H9 (cell line): ENCODE measurements around the gene LRPPRC. TPM values are rescaled to one million over a fixed set of nuclear protein-coding genes. Genes with fewer than 3 reads are reported as not detected.
A peak's percentile ranks its signal among the peaks of the same experiment; 100 is the strongest.

ENCODE experiments used
- DNase-seq: peaks from one replicate; pipeline ENCODE4 v3.0.0-alpha.2; 2017
- H2AFZ ChIP-seq: one replicate; pipeline ENCODE4 v1.6.1; 2013; ENCODE audit warnings: mild to moderate bottlenecking, low read length, control low read depth, moderate library complexity
- H2AK5ac ChIP-seq: 2 replicates; pipeline ENCODE4 v1.6.1; 2013; ENCODE audit warnings: low read length, control low read depth, mixed read lengths; ENCODE audit not compliant: insufficient read length
- H2BK120ac ChIP-seq: one replicate; pipeline ENCODE4 v1.6.1; 2013; ENCODE audit warnings: low read depth, mild to moderate bottlenecking, low read length, control low read depth, inconsistent platforms; ENCODE audit not compliant: poor library complexity, severe bottlenecking
- H2BK12ac ChIP-seq: 2 replicates; pipeline ENCODE4 v1.6.1; 2013; ENCODE audit warnings: low read length, control low read depth, mixed read lengths, low read depth; ENCODE audit not compliant: insufficient read length
- H2BK15ac ChIP-seq: 2 replicates; pipeline ENCODE4 v1.6.1; 2013; ENCODE audit warnings: low read depth, low read length, control low read depth
- H2BK20ac ChIP-seq: one replicate; pipeline ENCODE4 v1.6.1; 2013; ENCODE audit warnings: low read depth, mild to moderate bottlenecking, low read length, control low read depth, inconsistent platforms; ENCODE audit not compliant: poor library complexity, severe bottlenecking
- H2BK5ac ChIP-seq: 2 replicates; pipeline ENCODE4 v1.6.1; 2013; ENCODE audit warnings: low read length, control low read depth, mixed read lengths; ENCODE audit not compliant: insufficient read length
- H3K14ac ChIP-seq: 2 replicates; pipeline ENCODE4 v1.6.1; 2013; ENCODE audit warnings: low read length, control low read depth; ENCODE audit not compliant: insufficient read depth
- H3K18ac ChIP-seq: 2 replicates; pipeline ENCODE4 v1.6.1; 2013; ENCODE audit warnings: low read depth, mild to moderate bottlenecking, mixed read lengths, low read length, control low read depth; ENCODE audit not compliant: insufficient read length
- H3K23ac ChIP-seq: 2 replicates; pipeline ENCODE4 v1.6.1; 2013; ENCODE audit warnings: low read length, control low read depth, mixed read lengths, low read depth; ENCODE audit not compliant: insufficient read length
- H3K23me2 ChIP-seq: 2 replicates; pipeline ENCODE4 v1.6.1; 2013; ENCODE audit warnings: low read depth, mild to moderate bottlenecking, mixed read lengths, low read length, control low read depth; ENCODE audit not compliant: insufficient read length, poor library complexity, severe bottlenecking
- H3K27ac ChIP-seq: 2 replicates; pipeline ENCODE4 v1.5.1; 2013; ENCODE audit warnings: low read length, control low read depth, mixed read lengths, low read depth; ENCODE audit not compliant: insufficient read length
- H3K27me3 ChIP-seq: 2 replicates; pipeline ENCODE4 v1.6.1; 2013; ENCODE audit warnings: low read length, control low read depth, inconsistent platforms; ENCODE audit not compliant: insufficient read depth
- H3K4ac ChIP-seq: 2 replicates; pipeline ENCODE4 v1.6.1; 2013; ENCODE audit warnings: low read depth, mild to moderate bottlenecking, control low read depth, inconsistent platforms, low read length, moderate library complexity
- H3K4me1 ChIP-seq: 2 replicates; pipeline ENCODE4 v1.6.1; 2013; ENCODE audit warnings: low read length, control low read depth, inconsistent platforms; ENCODE audit not compliant: insufficient read depth
- H3K4me2 ChIP-seq: 2 replicates; pipeline ENCODE4 v1.6.1; 2013; ENCODE audit warnings: low read length, control low read depth, mixed read lengths; ENCODE audit not compliant: insufficient read length, insufficient read depth
- H3K56ac ChIP-seq: 2 replicates; pipeline ENCODE4 v1.6.1; 2013; ENCODE audit warnings: low read depth, mild to moderate bottlenecking, mixed read lengths, low read length, control low read depth; ENCODE audit not compliant: insufficient read length
- H3K79me1 ChIP-seq: 2 replicates; pipeline ENCODE4 v1.6.1; 2013; ENCODE audit warnings: low read depth, mild to moderate bottlenecking, moderate library complexity, low read length, control low read depth, inconsistent platforms; ENCODE audit not compliant: insufficient read depth, poor library complexity, severe bottlenecking
- H3K79me2 ChIP-seq: 2 replicates; pipeline ENCODE4 v1.6.1; 2013; ENCODE audit warnings: low read length, control low read depth, inconsistent platforms; ENCODE audit not compliant: insufficient read depth
- H3K9ac ChIP-seq: 2 replicates; pipeline ENCODE4 v1.6.1; 2013; ENCODE audit warnings: low read length, control low read depth, mixed read lengths; ENCODE audit not compliant: insufficient read length; ENCODE audit errors: extremely low read depth
- H3K9me3 ChIP-seq: one replicate; pipeline ENCODE4 v1.6.1; 2013; ENCODE audit warnings: low read depth, low read length, inconsistent platforms; ENCODE audit not compliant: control insufficient read depth
- H3T11ph ChIP-seq: one replicate; pipeline ENCODE4 v1.6.1; 2013; ENCODE audit warnings: mild to moderate bottlenecking, low read length, control low read depth, inconsistent platforms
- H4K20me1 ChIP-seq: one replicate; pipeline ENCODE4 v1.6.1; 2013; ENCODE audit not compliant: control insufficient read depth, insufficient read length, insufficient read depth
- H4K5ac ChIP-seq: 2 replicates; pipeline ENCODE4 v1.6.1; 2013; ENCODE audit warnings: low read depth, mild to moderate bottlenecking, mixed read lengths, low read length, control low read depth; ENCODE audit not compliant: insufficient read length
- H4K8ac ChIP-seq: replicated peaks from 2 replicates; pipeline ENCODE4 v1.6.1; 2013; ENCODE audit warnings: low read length, control low read depth, mixed read lengths, low read depth; ENCODE audit not compliant: insufficient read length
- H4K91ac ChIP-seq: 2 replicates; pipeline ENCODE4 v1.6.1; 2013; ENCODE audit warnings: low read depth, mild to moderate bottlenecking, moderate library complexity, mixed read lengths, low read length, control low read depth; ENCODE audit not compliant: insufficient read length
- H3K27ac Mint-ChIP-seq, 3 experiments: 2 replicates in 2 of 3; 3 replicates in 1 of 3; pipeline ENCODE4 v1.8.0; 2020 to 2021; ENCODE audit warnings: mixed read lengths in 3 of 3, mild to moderate bottlenecking in 1 of 3, moderate library complexity in 1 of 3
- H3K27me3 Mint-ChIP-seq: 2 replicates; pipeline ENCODE4 v1.8.0; 2021; ENCODE audit warnings: low read depth, mild to moderate bottlenecking, moderate library complexity, mixed read lengths
- H3K36me3 Mint-ChIP-seq, 3 experiments: 2 replicates in 2 of 3; 3 replicates in 1 of 3; pipeline ENCODE4 v1.8.0; 2020 to 2021; ENCODE audit warnings: low read depth in 3 of 3, mixed read lengths in 3 of 3; ENCODE audit not compliant: insufficient read depth in 1 of 3
- H3K4me1 Mint-ChIP-seq, 2 experiments: 2 replicates each; pipeline ENCODE4 v1.8.0; 2020; ENCODE audit warnings: mixed read lengths in 2 of 2
- H3K4me3 Mint-ChIP-seq, 2 experiments: 2 replicates in 1 of 2; 3 replicates in 1 of 2; pipeline ENCODE4 v1.8.0; 2020 to 2021; ENCODE audit warnings: mild to moderate bottlenecking in 2 of 2, mixed read lengths in 2 of 2, moderate library complexity in 1 of 2
- H3K9me3 Mint-ChIP-seq, 2 experiments: 2 replicates in 1 of 2; 3 replicates in 1 of 2; pipeline ENCODE4 v1.8.0; 2020; ENCODE audit warnings: mild to moderate bottlenecking in 2 of 2, mixed read lengths in 2 of 2, moderate library complexity in 1 of 2
- CTCF ChIP-seq: fragments of 200-600 bp; sonication (generic); conservative IDR thresholded peaks from 3 replicates; pipeline ENCODE4 v1.8.0; 2021; ENCODE audit warnings: antibody characterized with exemption, mild to moderate bottlenecking
- WGBS: extraction: QIAGEN DNeasy Blood & Tissue Kit; methylation state at CpG from one replicate; pipeline ENCODE4 v1.1.7; 2013; ENCODE audit warnings: missing lambda C conversion rate, low lambda C conversion rate, mixed read lengths; ENCODE audit not compliant: insufficient read length; ENCODE audit errors: extremely low coverage; 5-methylcytosine and 5-hydroxymethylcytosine counted together
- total RNA-seq: library from RNA; stranded (reverse); gene quantifications from 2 replicates; pipeline ENCODE4 v1.2.1, GENCODE V29; 2021

LRPPRC gene
- total RNA-seq, 1 experiment from 2014 or later, result 182 TPM

DNA sequence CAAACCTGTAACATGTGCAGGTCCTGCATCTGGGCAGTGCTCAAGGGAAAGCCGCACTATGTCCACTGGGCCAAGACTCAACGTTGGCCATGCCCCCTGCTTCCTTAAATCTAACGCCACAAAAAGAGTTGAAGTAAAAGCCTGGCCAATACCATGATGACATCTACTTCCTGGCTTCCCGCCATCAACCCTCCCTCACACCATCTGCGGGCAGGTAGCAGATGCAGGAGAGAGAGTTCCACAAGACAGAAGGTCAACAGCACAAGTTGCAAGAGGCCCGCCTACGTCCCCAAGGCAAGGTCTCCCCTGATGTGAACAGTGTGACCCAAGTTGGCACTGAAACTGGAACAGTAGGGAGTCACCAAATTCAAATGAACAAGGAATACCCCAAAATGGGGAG, 108.6 kb downstream of the LRPPRC start:
- H2BK15ac ChIP-seq, result no peak overlapping the region
- no peak overlapping the region for H2BK20ac ChIP-seq
- no peak overlapping the region for H4K91ac ChIP-seq
- no peak overlapping the region for H3T11ph ChIP-seq
- Mint-ChIP-seq H3K36me3 (peaks cover 33 to 62% (median 53%) of the 10 kb centered on the region in 3 experiments), H3K4me1 (no peaks in the 10 kb centered on the region), H3K27me3 (no peaks in the 10 kb centered on the region), H3K27ac (peak overlapping the region in 1 of 3 experiments; percentile 79; a peak in 1 of 7 replicates), H3K4me3 (no peak overlapping the region), H3K9me3 (no peaks in the 10 kb centered on the region)
- no peak overlapping the region for H4K8ac ChIP-seq
- no peaks in the 10 kb centered on the region for H3K79me2 ChIP-seq
- H2AFZ ChIP-seq, result no peak overlapping the region
- no peaks in the 10 kb centered on the region for H4K20me1 ChIP-seq
- no peak overlapping the region for H2AK5ac ChIP-seq
- TF ChIP-seq CTCF, result no peak
- no peaks in the 10 kb centered on the region for H3K4me1 ChIP-seq
- DNase-seq, result no peak
- no peak overlapping the region for H3K27ac ChIP-seq
- H3K9me3 ChIP-seq, result no peaks in the 10 kb centered on the region
- no peaks in the 10 kb centered on the region for H3K23me2 ChIP-seq
- no peak overlapping the region for H4K5ac ChIP-seq
- no peaks in the 10 kb centered on the region for H3K27me3 ChIP-seq
- no peak overlapping the region for H3K9ac ChIP-seq
- H3K4me2 ChIP-seq, result no peak overlapping the region
- H3K79me1 ChIP-seq, result no peaks in the 10 kb centered on the region
- no peak overlapping the region for H2BK120ac ChIP-seq
- H3K4ac ChIP-seq, result no peak overlapping the region
- H3K23ac ChIP-seq, result no peak overlapping the region
- H3K18ac ChIP-seq, result no peak overlapping the region
- H2BK12ac ChIP-seq, result no peak overlapping the region
- WGBS, result no CpG with 5 or more reads among the region's 7 CpGs
- no peak overlapping the region for H3K14ac ChIP-seq
- no peak overlapping the region for H2BK5ac ChIP-seq
- H3K56ac ChIP-seq, result no peak overlapping the region
